ENCODE measurements around the gene ADAMTS20. TPM values are rescaled to one million over a fixed set of nuclear protein-coding genes. Genes with fewer than 3 reads are reported as not detected.

ADAMTS20 gene
- total RNA-seq, 1 experiment from 2014 or later: 6.0 TPM

DNA sequence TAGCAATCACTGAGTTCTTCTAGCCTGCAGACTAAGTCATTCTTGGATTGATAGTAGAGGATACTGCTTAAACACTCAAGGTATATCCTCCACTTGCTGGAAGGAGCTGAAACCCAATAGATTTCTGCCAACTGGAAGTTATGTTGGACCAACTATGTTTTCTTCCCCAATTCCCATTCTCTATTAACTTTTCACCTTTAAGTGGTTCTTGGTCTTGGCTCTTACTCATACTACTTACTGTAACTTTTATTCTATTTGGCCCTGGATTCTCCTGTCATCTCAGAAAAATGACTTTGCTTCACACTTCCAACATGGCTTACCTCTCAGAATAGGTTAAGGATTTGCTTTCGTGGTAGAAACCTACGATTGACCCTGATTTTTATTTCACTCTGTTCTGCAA, 244.9 kb downstream of the ADAMTS20 start:
- H3K4me3 Mint-ChIP-seq: no peak overlapping the region
- ChIA-PET CTCF (no interaction called here), POLR2A (no interaction called here)
- TF ChIP-seq NFATC4 (CRISPR knock-in tag; IDR thresholded peaks at IDR 0.05): no peak
- TF ChIP-seq, protein P1, sequence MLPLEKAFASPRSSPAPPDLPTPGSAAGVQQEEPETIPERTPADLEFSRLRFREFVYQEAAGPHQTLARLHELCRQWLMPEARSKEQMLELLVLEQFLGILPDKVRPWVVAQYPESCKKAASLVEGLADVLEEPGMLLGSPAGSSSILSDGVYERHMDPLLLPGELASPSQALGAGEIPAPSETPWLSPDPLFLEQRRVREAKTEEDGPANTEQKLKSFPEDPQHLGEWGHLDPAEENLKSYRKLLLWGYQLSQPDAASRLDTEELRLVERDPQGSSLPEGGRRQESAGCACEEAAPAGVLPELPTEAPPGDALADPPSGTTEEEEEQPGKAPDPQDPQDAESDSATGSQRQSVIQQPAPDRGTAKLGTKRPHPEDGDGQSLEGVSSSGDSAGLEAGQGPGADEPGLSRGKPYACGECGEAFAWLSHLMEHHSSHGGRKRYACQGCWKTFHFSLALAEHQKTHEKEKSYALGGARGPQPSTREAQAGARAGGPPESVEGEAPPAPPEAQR (CRISPR knock-in tag; IDR thresholded peaks at IDR 0.05): no peak
- TF ChIP-seq ZNF416 (CRISPR knock-in tag; IDR thresholded peaks at IDR 0.05): no peak
- no peak for TF ChIP-seq GABPB1 (CRISPR knock-in tag; IDR thresholded peaks at IDR 0.05)
- TF ChIP-seq, protein P2, sequence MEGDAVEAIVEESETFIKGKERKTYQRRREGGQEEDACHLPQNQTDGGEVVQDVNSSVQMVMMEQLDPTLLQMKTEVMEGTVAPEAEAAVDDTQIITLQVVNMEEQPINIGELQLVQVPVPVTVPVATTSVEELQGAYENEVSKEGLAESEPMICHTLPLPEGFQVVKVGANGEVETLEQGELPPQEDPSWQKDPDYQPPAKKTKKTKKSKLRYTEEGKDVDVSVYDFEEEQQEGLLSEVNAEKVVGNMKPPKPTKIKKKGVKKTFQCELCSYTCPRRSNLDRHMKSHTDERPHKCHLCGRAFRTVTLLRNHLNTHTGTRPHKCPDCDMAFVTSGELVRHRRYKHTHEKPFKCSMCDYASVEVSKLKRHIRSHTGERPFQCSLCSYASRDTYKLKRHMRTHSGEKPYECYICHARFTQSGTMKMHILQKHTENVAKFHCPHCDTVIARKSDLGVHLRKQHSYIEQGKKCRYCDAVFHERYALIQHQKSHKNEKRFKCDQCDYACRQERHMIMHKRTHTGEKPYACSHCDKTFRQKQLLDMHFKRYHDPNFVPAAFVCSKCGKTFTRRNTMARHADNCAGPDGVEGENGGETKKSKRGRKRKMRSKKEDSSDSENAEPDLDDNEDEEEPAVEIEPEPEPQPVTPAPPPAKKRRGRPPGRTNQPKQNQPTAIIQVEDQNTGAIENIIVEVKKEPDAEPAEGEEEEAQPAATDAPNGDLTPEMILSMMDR (IDR thresholded peaks at IDR 0.05): no peak
- no peak for TF ChIP-seq ZNF219 (CRISPR knock-in tag; IDR thresholded peaks at IDR 0.05; ENCODE audit: borderline replicate concordance)
- no peak for TF ChIP-seq NR2C2 (CRISPR knock-in tag; IDR thresholded peaks at IDR 0.05)
- TF ChIP-seq, protein P3, sequence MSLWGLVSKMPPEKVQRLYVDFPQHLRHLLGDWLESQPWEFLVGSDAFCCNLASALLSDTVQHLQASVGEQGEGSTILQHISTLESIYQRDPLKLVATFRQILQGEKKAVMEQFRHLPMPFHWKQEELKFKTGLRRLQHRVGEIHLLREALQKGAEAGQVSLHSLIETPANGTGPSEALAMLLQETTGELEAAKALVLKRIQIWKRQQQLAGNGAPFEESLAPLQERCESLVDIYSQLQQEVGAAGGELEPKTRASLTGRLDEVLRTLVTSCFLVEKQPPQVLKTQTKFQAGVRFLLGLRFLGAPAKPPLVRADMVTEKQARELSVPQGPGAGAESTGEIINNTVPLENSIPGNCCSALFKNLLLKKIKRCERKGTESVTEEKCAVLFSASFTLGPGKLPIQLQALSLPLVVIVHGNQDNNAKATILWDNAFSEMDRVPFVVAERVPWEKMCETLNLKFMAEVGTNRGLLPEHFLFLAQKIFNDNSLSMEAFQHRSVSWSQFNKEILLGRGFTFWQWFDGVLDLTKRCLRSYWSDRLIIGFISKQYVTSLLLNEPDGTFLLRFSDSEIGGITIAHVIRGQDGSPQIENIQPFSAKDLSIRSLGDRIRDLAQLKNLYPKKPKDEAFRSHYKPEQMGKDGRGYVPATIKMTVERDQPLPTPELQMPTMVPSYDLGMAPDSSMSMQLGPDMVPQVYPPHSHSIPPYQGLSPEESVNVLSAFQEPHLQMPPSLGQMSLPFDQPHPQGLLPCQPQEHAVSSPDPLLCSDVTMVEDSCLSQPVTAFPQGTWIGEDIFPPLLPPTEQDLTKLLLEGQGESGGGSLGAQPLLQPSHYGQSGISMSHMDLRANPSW (CRISPR knock-in tag; conservative IDR thresholded peaks at IDR 0.05; ENCODE audit: low read depth): no peak
- TF ChIP-seq, protein P4, sequence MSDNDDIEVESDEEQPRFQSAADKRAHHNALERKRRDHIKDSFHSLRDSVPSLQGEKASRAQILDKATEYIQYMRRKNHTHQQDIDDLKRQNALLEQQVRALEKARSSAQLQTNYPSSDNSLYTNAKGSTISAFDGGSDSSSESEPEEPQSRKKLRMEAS (CRISPR knock-in tag; IDR thresholded peaks at IDR 0.05): no peak
- no peak for TF ChIP-seq NFE2L1 (CRISPR knock-in tag; IDR thresholded peaks at IDR 0.05)
- TF ChIP-seq, protein P5, sequence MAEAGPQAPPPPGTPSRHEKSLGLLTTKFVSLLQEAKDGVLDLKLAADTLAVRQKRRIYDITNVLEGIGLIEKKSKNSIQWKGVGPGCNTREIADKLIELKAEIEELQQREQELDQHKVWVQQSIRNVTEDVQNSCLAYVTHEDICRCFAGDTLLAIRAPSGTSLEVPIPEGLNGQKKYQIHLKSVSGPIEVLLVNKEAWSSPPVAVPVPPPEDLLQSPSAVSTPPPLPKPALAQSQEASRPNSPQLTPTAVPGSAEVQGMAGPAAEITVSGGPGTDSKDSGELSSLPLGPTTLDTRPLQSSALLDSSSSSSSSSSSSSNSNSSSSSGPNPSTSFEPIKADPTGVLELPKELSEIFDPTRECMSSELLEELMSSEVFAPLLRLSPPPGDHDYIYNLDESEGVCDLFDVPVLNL (CRISPR knock-in tag; IDR thresholded peaks at IDR 0.05; ENCODE audit: borderline replicate concordance, low read depth): no peak
- no peak for TF ChIP-seq JAZF1 (CRISPR knock-in tag; IDR thresholded peaks at IDR 0.05)
- TF ChIP-seq, protein P6, sequence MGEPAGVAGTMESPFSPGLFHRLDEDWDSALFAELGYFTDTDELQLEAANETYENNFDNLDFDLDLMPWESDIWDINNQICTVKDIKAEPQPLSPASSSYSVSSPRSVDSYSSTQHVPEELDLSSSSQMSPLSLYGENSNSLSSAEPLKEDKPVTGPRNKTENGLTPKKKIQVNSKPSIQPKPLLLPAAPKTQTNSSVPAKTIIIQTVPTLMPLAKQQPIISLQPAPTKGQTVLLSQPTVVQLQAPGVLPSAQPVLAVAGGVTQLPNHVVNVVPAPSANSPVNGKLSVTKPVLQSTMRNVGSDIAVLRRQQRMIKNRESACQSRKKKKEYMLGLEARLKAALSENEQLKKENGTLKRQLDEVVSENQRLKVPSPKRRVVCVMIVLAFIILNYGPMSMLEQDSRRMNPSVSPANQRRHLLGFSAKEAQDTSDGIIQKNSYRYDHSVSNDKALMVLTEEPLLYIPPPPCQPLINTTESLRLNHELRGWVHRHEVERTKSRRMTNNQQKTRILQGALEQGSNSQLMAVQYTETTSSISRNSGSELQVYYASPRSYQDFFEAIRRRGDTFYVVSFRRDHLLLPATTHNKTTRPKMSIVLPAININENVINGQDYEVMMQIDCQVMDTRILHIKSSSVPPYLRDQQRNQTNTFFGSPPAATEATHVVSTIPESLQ (CRISPR knock-in tag; IDR thresholded peaks at IDR 0.05): no peak
- H3K4me1 Mint-ChIP-seq: peaks cover 4% of the 10 kb centered on the region; the same call in 1 of the 2 replicates
- peaks cover 19% of the 10 kb centered on the region for H3K9me3 Mint-ChIP-seq
- DNase-seq (ENCODE audit: low spot score): no peak
- no peak overlapping the region for H3K27ac Mint-ChIP-seq
- H3K27me3 Mint-ChIP-seq (ENCODE audit: low read depth): no peaks in the 10 kb centered on the region; the same call in 1 of the 2 replicates
- no peak for ATAC-seq
- 0 out of 2 replicates have a peak, but pooled peaks cover 5% of the 10 kb centered on the region for H3K36me3 Mint-ChIP-seq

DNA sequence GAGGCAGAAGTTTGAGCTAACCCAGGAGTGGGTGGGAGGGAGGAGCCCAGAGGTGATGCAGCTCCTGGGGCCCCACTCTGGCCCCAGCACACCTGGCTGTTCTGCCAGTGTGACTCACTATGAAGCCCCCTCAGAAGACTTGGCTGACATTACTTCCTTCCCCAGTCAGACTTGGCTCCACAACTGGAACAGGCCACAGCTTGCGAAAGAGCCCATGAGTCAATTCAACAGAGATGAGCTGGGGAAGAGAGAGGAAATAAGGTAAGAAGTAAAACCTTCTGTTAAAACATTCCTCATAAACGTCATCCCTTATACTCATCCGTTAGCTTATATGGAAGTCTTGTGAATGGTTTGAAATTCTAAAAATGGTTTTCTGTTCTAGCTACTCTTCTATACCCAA, 245.9 kb downstream of the ADAMTS20 start:
- Mint-ChIP-seq H3K27me3 (ENCODE audit: low read depth) (no peaks in the 10 kb centered on the region; the same call in 1 of the 2 replicates), H3K9me3 (peaks cover 27% of the 10 kb centered on the region), H3K4me3 (no peak overlapping the region), H3K36me3 (0 out of 2 replicates have a peak, but pooled peaks cover 12% of the 10 kb centered on the region), H3K27ac (no peak overlapping the region), H3K4me1 (peaks cover 4% of the 10 kb centered on the region; the same call in 1 of the 2 replicates)
- ATAC-seq (no peak), DNase-seq (ENCODE audit: low spot score) (no peak)
- CTCF ChIA-PET: no interaction called here
- POLR2A ChIA-PET: no interaction called here
- TF ChIP-seq, protein P1 (CRISPR knock-in tag; IDR thresholded peaks at IDR 0.05): no peak
- TF ChIP-seq, protein P7, sequence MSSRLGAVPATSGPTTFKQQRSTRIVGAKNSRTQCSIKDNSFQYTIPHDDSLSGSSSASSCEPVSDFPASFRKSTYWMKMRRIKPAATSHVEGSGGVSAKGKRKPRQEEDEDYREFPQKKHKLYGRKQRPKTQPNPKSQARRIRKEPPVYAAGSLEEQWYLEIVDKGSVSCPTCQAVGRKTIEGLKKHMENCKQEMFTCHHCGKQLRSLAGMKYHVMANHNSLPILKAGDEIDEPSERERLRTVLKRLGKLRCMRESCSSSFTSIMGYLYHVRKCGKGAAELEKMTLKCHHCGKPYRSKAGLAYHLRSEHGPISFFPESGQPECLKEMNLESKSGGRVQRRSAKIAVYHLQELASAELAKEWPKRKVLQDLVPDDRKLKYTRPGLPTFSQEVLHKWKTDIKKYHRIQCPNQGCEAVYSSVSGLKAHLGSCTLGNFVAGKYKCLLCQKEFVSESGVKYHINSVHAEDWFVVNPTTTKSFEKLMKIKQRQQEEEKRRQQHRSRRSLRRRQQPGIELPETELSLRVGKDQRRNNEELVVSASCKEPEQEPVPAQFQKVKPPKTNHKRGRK (CRISPR knock-in tag; IDR thresholded peaks at IDR 0.05; ENCODE audit: borderline replicate concordance): no peak
- TF ChIP-seq NFE2L1 (CRISPR knock-in tag; IDR thresholded peaks at IDR 0.05) (no peak), JUN (CRISPR knock-in tag; IDR thresholded peaks at IDR 0.05) (no peak), MXD4 (CRISPR knock-in tag; IDR thresholded peaks at IDR 0.05; ENCODE audit: borderline replicate concordance) (no peak), TCF7 (CRISPR knock-in tag; IDR thresholded peaks at IDR 0.05; ENCODE audit: low read depth) (no peak)
- TF ChIP-seq, protein P8, sequence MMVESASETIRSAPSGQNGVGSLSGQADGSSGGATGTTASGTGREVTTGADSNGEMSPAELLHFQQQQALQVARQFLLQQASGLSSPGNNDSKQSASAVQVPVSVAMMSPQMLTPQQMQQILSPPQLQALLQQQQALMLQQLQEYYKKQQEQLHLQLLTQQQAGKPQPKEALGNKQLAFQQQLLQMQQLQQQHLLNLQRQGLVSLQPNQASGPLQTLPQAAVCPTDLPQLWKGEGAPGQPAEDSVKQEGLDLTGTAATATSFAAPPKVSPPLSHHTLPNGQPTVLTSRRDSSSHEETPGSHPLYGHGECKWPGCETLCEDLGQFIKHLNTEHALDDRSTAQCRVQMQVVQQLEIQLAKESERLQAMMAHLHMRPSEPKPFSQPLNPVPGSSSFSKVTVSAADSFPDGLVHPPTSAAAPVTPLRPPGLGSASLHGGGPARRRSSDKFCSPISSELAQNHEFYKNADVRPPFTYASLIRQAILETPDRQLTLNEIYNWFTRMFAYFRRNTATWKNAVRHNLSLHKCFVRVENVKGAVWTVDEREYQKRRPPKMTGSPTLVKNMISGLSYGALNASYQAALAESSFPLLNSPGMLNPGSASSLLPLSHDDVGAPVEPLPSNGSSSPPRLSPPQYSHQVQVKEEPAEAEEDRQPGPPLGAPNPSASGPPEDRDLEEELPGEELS (CRISPR knock-in tag; IDR thresholded peaks at IDR 0.05): no peak
- TF ChIP-seq, protein P9, sequence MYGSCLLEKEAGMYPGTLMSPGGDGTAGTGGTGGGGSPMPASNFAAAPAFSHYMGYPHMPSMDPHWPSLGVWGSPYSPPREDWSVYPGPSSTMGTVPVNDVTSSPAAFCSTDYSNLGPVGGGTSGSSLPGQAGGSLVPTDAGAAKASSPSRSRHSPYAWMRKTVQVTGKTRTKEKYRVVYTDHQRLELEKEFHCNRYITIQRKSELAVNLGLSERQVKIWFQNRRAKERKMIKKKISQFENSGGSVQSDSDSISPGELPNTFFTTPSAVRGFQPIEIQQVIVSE (CRISPR knock-in tag; IDR thresholded peaks at IDR 0.05; ENCODE audit: borderline replicate concordance): no peak

Data from WTC11 (cell line).